Activated CD8-positive, alpha-beta T cell treated with anti-CD3 and anti-CD28 coated beads, Interleukin-2, amount 10 ng/mL, durations not matched to agents 7 days and 5 days (primary cell): Measurements from ENCODE around the gene GALNT4. TPM values are rescaled to one million over a fixed set of nuclear protein-coding genes. Genes with fewer than 3 reads are reported as not detected.

Source experiments
- ATAC-seq: fragments of 150-1000 bp; cut with Tn5 transposase; one replicate; pipeline ENCODE4 v1.10.0; 2021; ENCODE audit warnings: moderate library complexity
- CTCF ChIA-PET: fragments of 350-600 bp; sonication (Branson Sonifier 250); formaldehyde crosslinking; loops from one replicate; lab custom pipeline; 2021; ENCODE audit warnings: antibody characterized with exemption; lab: Charles Lee
- POLR2A ChIA-PET: fragments of 350-600 bp; sonication (Branson Sonifier 250); formaldehyde crosslinking; loops from one replicate; lab custom pipeline; 2021; ENCODE audit warnings: antibody characterized with exemption; lab: Charles Lee
- DNase-seq: peaks from one replicate; pipeline ENCODE4 v3.0.0-alpha.2; 2020
- H3K27ac Mint-ChIP-seq: one replicate; pipeline ENCODE4 v1.8.0; 2021; ENCODE audit warnings: mild to moderate bottlenecking, mixed read lengths
- H3K27me3 Mint-ChIP-seq: one replicate; pipeline ENCODE4 v1.8.0; 2021; ENCODE audit warnings: low read depth, mixed read lengths
- H3K36me3 Mint-ChIP-seq: one replicate; pipeline ENCODE4 v1.8.0; 2021; ENCODE audit warnings: low read depth, mixed read lengths
- H3K4me1 Mint-ChIP-seq: one replicate; pipeline ENCODE4 v1.8.0; 2021; ENCODE audit warnings: low read depth, mixed read lengths
- H3K4me3 Mint-ChIP-seq: one replicate; pipeline ENCODE4 v1.8.0; 2021; ENCODE audit warnings: mild to moderate bottlenecking, mixed read lengths
- H3K9me3 Mint-ChIP-seq: one replicate; pipeline ENCODE4 v1.8.0; 2022; ENCODE audit warnings: mixed read lengths; ENCODE audit not compliant: insufficient read depth
- total RNA-seq, 2 experiments: library from RNA; stranded (reverse); gene quantifications; one replicate each; pipeline ENCODE4 v1.2.3, GENCODE V29; 2021

GALNT4 gene
- total RNA-seq, 2 experiments from 2014 or later, result 15.4 to 16.6 TPM

- no peak for ATAC-seq
- Mint-ChIP-seq H3K36me3 (peaks cover 32% of the 10 kb centered on the region), H3K9me3 (no peaks in the 10 kb centered on the region), H3K4me1 (peaks cover 8% of the 10 kb centered on the region), H3K4me3 (no peak overlapping the region), H3K27me3 (no peaks in the 10 kb centered on the region), H3K27ac (no peak overlapping the region)
- no peak for DNase-seq
- ChIA-PET CTCF (interaction anchor here (1.0 kb wide), 1 partner anchor 37 kb away, joined by 3 read pairs; no protein-coding TSS in a partner anchor), POLR2A (interaction anchor here (0.8 to 0.9 kb wide), 2 partner anchors 18 to 19 kb away, joined by 3 read pairs; no protein-coding TSS in a partner anchor)
Observed at GRCh38 chr12:89507015-89507824, 17.4 kb downstream of the GALNT4 start.

- Mint-ChIP-seq H3K27me3 (no peaks in the 10 kb centered on the region), H3K36me3 (peaks cover 34% of the 10 kb centered on the region), H3K4me1 (peaks cover 8% of the 10 kb centered on the region), H3K4me3 (no peak overlapping the region), H3K27ac (peak overlapping the region; percentile 7), H3K9me3 (no peaks in the 10 kb centered on the region)
- no peak for ATAC-seq
- POLR2A ChIA-PET, result no interaction called here
- CTCF ChIA-PET, result interaction anchor here (0.6 to 1.4 kb wide), 4 partner anchors 11 to 489 kb away, joined by 3 to 5 read pairs (median 4); no protein-coding TSS in a partner anchor
- no peak for DNase-seq
Observed at GRCh38 chr12:89506050-89506449, 18.5 kb downstream of the GALNT4 start.

- DNase-seq (no peak), ATAC-seq (no peak)
- peaks cover 2% of the 10 kb centered on the region for H3K4me1 Mint-ChIP-seq
- CTCF ChIA-PET, result interaction anchor here (1.0 to 1.4 kb wide), 2 partner anchors 12 to 488 kb away, joined by 4 to 5 read pairs; no protein-coding TSS in a partner anchor
- no peak overlapping the region for H3K4me3 Mint-ChIP-seq
- H3K36me3 Mint-ChIP-seq, result peaks cover 36% of the 10 kb centered on the region
- H3K27me3 Mint-ChIP-seq, result no peaks in the 10 kb centered on the region
- POLR2A ChIA-PET, result no interaction called here
- H3K27ac Mint-ChIP-seq, result no peak overlapping the region
- no peaks in the 10 kb centered on the region for H3K9me3 Mint-ChIP-seq
Observed at GRCh38 chr12:89504560-89505346, 19.8 kb downstream of the GALNT4 start.

- DNase-seq, result no peak
- no peaks in the 10 kb centered on the region for H3K27me3 Mint-ChIP-seq
- no peak overlapping the region for H3K4me3 Mint-ChIP-seq
- ChIA-PET CTCF (no interaction called here), POLR2A (no interaction called here)
- peaks cover 2% of the 10 kb centered on the region for H3K4me1 Mint-ChIP-seq
- no peak overlapping the region for H3K27ac Mint-ChIP-seq
- no peaks in the 10 kb centered on the region for H3K9me3 Mint-ChIP-seq
- H3K36me3 Mint-ChIP-seq, result peaks cover 37% of the 10 kb centered on the region
- ATAC-seq, result no peak
Observed at GRCh38 chr12:89501793-89502192, 22.8 kb downstream of the GALNT4 start.

GRCh38 chr12:89499857-89500256 is 24.7 kb downstream of the GALNT4 start:
- CTCF ChIA-PET, result interaction anchor here (0.8 kb wide), 1 partner anchor 25 kb away, joined by 3 read pairs; the partner anchor contains the start of gene GALNT4
- Mint-ChIP-seq H3K9me3 (no peaks in the 10 kb centered on the region), H3K27ac (no peak overlapping the region), H3K36me3 (peaks cover 47% of the 10 kb centered on the region), H3K4me1 (peaks cover 10% of the 10 kb centered on the region), H3K4me3 (no peak overlapping the region), H3K27me3 (no peaks in the 10 kb centered on the region)
- ATAC-seq (no peak), DNase-seq (no peak)
- POLR2A ChIA-PET, result no interaction called here

GRCh38 chr12:89497467-89497866 is 27.1 kb downstream of the GALNT4 start:
- POLR2A ChIA-PET, result no interaction called here
- ATAC-seq, result no peak
- Mint-ChIP-seq H3K27ac (no peak overlapping the region), H3K4me1 (peaks cover 17% of the 10 kb centered on the region), H3K36me3 (peaks cover 55% of the 10 kb centered on the region), H3K27me3 (no peaks in the 10 kb centered on the region), H3K4me3 (no peak overlapping the region), H3K9me3 (no peaks in the 10 kb centered on the region)
- CTCF ChIA-PET, result interaction anchor here (0.9 to 1.7 kb wide), 3 partner anchors 17 to 27 kb away, joined by 3 to 5 read pairs (median 5); partner anchors contain the start of gene GALNT4
- DNase-seq, result no peak

- Mint-ChIP-seq H3K4me1 (peaks cover 17% of the 10 kb centered on the region), H3K27me3 (no peaks in the 10 kb centered on the region), H3K36me3 (peaks cover 50% of the 10 kb centered on the region), H3K9me3 (no peaks in the 10 kb centered on the region), H3K27ac (no peak overlapping the region), H3K4me3 (no peak overlapping the region)
- ChIA-PET CTCF (interaction anchor here (0.9 to 1.7 kb wide), 5 partner anchors 9 to 479 kb away, joined by 3 to 5 read pairs (median 4); partner anchors contain the start of gene GALNT4), POLR2A (no interaction called here)
- no peak for DNase-seq
- ATAC-seq, result no peak
Observed at GRCh38 chr12:89497005-89497404, 27.6 kb downstream of the GALNT4 start.

GRCh38 chr12:89494411-89495231 is 30.0 kb downstream of the GALNT4 start:
- Mint-ChIP-seq H3K9me3 (no peaks in the 10 kb centered on the region), H3K27me3 (no peaks in the 10 kb centered on the region), H3K27ac (peak overlapping the region; percentile 43), H3K36me3 (peaks cover 47% of the 10 kb centered on the region), H3K4me1 (peaks cover 17% of the 10 kb centered on the region), H3K4me3 (no peak overlapping the region)
- ChIA-PET CTCF (interaction anchor here (0.9 to 3.0 kb wide), 3 partner anchors 10 to 30 kb away, joined by 3 to 11 read pairs (median 3); no protein-coding TSS in a partner anchor), POLR2A (no interaction called here)
- ATAC-seq, result peak; percentile 58
- no peak for DNase-seq

GRCh38 chr12:89493670-89494302 is 30.8 kb downstream of the GALNT4 start:
- Mint-ChIP-seq H3K27me3 (no peaks in the 10 kb centered on the region), H3K4me1 (peaks cover 17% of the 10 kb centered on the region), H3K9me3 (no peaks in the 10 kb centered on the region), H3K27ac (no peak overlapping the region), H3K36me3 (peaks cover 42% of the 10 kb centered on the region), H3K4me3 (no peak overlapping the region)
- ChIA-PET CTCF (interaction anchor here (0.9 to 3.0 kb wide), 3 partner anchors 9 to 23 kb away, joined by 3 to 11 read pairs (median 3); no protein-coding TSS in a partner anchor), POLR2A (no interaction called here)
- ATAC-seq (no peak), DNase-seq (no peak)

GRCh38 chr12:89492883-89493282 is 31.7 kb downstream of the GALNT4 start:
- Mint-ChIP-seq H3K27me3 (no peaks in the 10 kb centered on the region), H3K4me3 (no peak overlapping the region), H3K27ac (no peak overlapping the region), H3K36me3 (peaks cover 42% of the 10 kb centered on the region), H3K9me3 (no peaks in the 10 kb centered on the region), H3K4me1 (peaks cover 17% of the 10 kb centered on the region)
- ATAC-seq (no peak), DNase-seq (no peak)
- POLR2A ChIA-PET, result no interaction called here
- CTCF ChIA-PET, result interaction anchor here (0.9 to 3.0 kb wide), 2 partner anchors 20 to 22 kb away, joined by 3 to 11 read pairs; no protein-coding TSS in a partner anchor
